Measurements from ENCODE around the gene ASF1B. TPM values are rescaled to one million over a fixed set of nuclear protein-coding genes. Genes with fewer than 3 reads are reported as not detected.

ASF1B gene
- total RNA-seq, 1 experiment from 2014 or later: 120 TPM

DNA sequence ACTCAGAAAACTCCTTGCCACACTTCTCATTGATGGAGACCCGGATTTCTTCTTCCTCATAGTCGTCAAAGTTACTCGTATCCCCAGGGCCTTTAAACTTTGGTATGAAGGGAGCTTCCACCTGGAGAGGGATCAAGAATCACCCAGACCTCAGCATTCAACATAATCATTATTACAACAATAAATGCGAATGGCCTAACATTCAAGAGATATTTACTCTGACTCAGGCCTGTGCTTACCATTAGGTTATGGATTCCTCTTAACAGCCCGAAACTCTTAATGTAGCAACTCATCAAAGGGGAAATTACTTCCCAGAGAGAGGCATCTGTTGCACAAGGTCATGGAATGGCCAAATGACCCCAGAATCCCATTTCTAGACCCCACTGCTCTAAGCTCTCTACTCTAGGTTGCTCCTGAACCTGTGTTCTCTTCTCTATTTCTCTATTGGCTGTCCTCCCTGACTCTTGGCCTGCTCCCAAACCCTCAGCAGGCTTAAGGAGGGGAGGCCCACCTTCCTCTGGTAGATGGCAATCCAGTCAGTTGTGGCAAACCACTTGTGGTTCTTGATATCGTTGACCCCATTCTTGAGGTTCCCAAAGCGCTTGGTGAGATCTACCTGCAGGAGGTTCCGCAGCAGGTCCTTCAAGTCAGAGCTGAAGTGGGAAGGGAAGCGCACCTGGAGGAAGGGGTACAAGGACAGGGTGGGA lies 43.1 kb downstream of the ASF1B start:
- in situ Hi-C loops (cut with HindIII; ENCODE audit: low sequenced_read_pairs): loop anchor here (25.0 kb wide), 2 partner anchors 181 to 731 kb away; partner anchors contain the start of genes BRME1 and CC2D1A
- no peak for DNase-seq (ENCODE audit: low spot score)

DNA sequence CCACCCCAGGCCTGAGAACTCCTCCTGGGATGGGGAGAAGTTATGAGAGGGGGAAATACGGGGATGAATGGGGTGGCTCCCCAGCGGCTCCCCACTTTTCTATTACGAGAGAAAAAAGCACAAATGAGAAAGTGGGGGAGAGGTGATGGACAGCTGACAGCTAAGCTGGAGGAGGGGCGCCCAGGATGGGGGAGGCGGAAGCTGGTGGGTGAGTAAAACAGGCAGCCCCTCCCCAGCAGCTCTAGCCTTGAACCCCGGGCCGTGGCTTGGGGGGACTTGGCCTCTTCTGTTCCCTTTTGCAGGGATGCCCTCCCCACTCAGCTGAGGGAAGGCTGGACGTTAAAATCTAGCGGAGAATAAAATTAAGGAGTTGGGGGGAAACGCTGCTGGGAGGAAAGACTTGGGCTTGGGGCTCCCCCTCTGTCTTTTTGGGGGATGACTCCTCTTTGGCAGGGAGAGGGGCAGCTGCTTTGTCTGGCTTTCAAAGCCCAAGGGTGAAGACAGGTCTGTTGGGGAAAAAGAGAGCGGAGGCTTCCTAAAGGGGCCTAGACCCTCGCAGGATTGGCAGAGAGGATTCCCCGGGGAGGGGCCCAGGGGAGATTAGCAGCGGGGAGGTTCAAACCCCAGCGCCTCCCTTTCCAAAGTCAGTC lies 44.5 kb downstream of the ASF1B start:
- no peak for DNase-seq (ENCODE audit: low spot score)
- in situ Hi-C loops (cut with HindIII; ENCODE audit: low sequenced_read_pairs): loop anchor here (25.0 kb wide), 2 partner anchors 180 to 730 kb away; partner anchors contain the start of genes BRME1 and CC2D1A

- no peak for DNase-seq (ENCODE audit: low spot score)
- in situ Hi-C loops (cut with HindIII; ENCODE audit: low sequenced_read_pairs): loop anchor here (25.0 kb wide), 2 partner anchors 179 to 729 kb away; partner anchors contain the start of genes BRME1 and CC2D1A
Measured at GRCh38 chr19:14091081-14091812, 45.1 kb downstream of the ASF1B start.

DNA sequence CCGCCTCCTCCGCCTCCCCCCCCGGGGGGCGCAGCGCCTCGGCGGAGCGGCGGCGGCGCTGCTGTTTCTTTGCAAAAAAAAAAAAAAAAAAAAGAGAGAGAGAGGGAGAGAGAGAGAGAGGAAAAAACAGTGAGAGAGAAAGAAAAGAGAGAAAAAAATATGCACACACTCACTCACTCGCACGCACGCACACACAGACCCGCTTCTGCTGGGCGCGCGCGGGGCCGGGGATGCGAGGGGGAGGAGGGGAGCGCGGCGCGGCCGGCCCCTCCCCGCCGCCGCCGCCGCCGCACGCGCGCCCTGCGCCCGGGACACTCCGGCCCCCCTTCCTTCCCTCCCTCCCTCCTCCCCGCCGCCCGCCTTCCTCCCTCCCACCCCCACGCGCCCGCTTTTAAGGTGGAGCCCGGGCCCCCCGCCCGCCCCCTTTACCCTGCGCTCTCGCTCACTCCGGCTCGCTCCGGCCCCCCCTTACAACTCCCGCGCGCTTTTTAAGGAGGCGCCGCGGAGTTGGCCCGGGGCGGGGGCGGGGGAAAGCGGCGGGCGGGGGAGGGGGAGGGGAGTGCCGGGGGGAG lies 45.8 kb downstream of the ASF1B start, which contains the start of gene SAMD1:
TSS of gene SAMD1 (minus strand) at position 243 of the 572 bp plus-strand sequence.
- in situ Hi-C loops (cut with HindIII; ENCODE audit: low sequenced_read_pairs): loop anchor here (25.0 kb wide), 2 partner anchors 178 to 728 kb away; partner anchors contain the start of genes BRME1 and CC2D1A
- peak; percentile 65 for DNase-seq (ENCODE audit: low spot score)

GRCh38 chr19:14089662-14090508 lies 46.5 kb downstream of the ASF1B start:
- in situ Hi-C loops (cut with HindIII; ENCODE audit: low sequenced_read_pairs): loop anchor here (25.0 kb wide), 2 partner anchors 178 to 728 kb away; partner anchors contain the start of genes BRME1 and CC2D1A
- no peak for DNase-seq (ENCODE audit: low spot score)

DNA sequence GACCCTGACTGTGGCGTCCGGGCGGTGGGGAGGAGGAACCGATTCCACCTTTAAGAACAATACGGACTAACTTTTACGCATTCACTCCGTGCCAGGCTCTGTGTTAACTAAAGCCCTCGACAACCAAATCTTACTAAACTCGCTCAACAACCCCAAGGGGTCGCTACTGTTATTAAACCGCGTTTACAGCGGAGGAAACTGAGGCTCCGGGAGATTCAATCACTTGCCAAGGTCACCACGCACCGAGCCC lies 47.1 kb downstream of the ASF1B start:
- in situ Hi-C loops (cut with HindIII; ENCODE audit: low sequenced_read_pairs): loop anchor here (25.0 kb wide), 2 partner anchors 177 to 727 kb away; partner anchors contain the start of genes BRME1 and CC2D1A
- DNase-seq (ENCODE audit: low spot score): peak; percentile 22

DNA sequence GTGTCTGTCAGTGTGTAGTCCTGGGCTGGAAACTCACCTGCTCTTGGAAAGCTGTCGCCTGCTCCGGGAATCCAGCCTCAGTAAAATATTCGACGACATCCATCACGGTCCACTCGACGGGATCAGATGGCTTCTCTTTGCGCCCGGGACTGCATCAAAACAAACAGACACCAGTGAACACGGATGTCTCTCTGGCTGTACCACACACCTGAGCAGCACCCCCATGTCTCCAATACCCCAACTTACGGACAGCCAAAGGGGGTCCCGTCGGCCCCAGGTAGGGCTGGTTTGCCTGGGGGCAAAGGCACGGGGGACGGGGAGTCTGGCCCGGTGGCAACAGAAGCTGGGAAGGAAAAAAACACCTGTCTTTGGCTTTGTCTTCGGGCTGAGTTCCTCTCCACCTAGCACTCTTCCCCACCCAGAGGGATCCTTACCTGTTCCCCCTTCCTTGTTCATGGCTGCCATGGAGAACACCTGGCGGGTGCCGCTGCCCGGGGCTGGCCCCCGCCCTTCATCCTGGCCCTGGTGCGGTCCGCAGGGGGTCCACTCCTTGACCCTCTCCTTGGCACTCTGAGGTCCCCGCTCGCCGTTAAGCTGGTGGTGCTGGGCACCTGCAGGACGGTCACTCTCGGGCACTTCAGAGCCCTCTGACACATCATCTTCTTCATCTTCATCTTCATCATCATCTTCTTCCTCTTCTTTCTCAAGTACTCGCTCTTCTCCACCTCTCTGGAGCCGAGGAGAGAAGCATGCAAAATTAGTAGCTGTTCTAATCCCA lies 47.6 kb downstream of the ASF1B start:
- in situ Hi-C loops (cut with HindIII; ENCODE audit: low sequenced_read_pairs): loop anchor here (25.0 kb wide), 2 partner anchors 177 to 727 kb away; partner anchors contain the start of genes BRME1 and CC2D1A
- DNase-seq (ENCODE audit: low spot score): no peak

- no peak for DNase-seq (ENCODE audit: low spot score)
- in situ Hi-C loops (cut with HindIII; ENCODE audit: low sequenced_read_pairs): loop anchor here (25.0 kb wide), 2 partner anchors 174 to 724 kb away; partner anchors contain the start of genes BRME1 and CC2D1A
Measured at GRCh38 chr19:14086098-14086497, 50.3 kb downstream of the ASF1B start.

DNA sequence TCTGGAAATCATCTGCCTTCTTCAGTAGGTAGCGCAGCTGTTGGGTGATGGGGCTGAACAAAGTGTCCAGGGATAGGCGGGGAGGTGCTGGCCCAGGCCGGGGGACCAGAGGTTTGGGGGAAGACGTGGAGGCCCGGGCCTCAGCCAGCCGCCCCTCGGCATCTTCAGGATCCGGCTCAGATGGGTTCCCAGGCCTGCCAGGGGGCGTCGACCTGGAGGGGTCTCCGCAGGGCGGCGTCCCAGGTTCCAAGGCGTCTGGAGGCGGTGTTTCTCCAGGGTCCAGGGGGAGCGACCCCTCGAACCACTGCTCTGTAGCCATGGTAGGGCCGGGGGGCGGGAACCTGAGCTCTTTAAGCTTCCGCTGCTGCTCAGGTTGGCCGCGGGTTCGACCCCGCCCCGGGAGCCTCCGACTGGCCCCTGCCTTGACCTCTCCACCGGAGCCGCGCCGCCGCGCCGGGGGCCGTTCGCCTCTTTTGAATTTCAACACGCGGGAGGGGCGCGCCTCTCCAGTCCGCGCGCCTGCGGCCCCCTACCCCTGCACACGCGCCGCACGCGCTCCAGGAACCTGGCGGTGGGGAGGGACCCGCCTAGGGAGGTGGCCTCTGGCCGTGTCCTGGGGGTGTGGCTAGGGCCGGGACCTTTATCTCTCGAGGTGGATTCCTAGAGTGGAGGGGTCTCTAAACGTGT lies 50.9 kb downstream of the ASF1B start, which contains the start of gene C19orf67:
TSS of gene C19orf67 (minus strand) at position 475 of the 687 bp plus-strand sequence. CDS start at position 319, 156 bp downstream.
- no peak for DNase-seq (ENCODE audit: low spot score)
- in situ Hi-C loops (cut with HindIII; ENCODE audit: low sequenced_read_pairs): loop anchor here (25.0 kb wide), 2 partner anchors 173 to 723 kb away; partner anchors contain the start of genes BRME1 and CC2D1A

GRCh38 chr19:14082675-14082960 lies 53.8 kb downstream of the ASF1B start:
- no peak for DNase-seq (ENCODE audit: low spot score)
- in situ Hi-C loops (cut with HindIII; ENCODE audit: low sequenced_read_pairs): loop anchor here (25.0 kb wide), 2 partner anchors 170 to 720 kb away; partner anchors contain the start of genes BRME1 and CC2D1A

- in situ Hi-C loops (cut with HindIII; ENCODE audit: low sequenced_read_pairs): loop anchor here (25.0 kb wide), 2 partner anchors 170 to 720 kb away; partner anchors contain the start of genes BRME1 and CC2D1A
- peak; percentile 16 for DNase-seq (ENCODE audit: low spot score)
Measured at GRCh38 chr19:14081797-14082674, 54.4 kb downstream of the ASF1B start.

DNA sequence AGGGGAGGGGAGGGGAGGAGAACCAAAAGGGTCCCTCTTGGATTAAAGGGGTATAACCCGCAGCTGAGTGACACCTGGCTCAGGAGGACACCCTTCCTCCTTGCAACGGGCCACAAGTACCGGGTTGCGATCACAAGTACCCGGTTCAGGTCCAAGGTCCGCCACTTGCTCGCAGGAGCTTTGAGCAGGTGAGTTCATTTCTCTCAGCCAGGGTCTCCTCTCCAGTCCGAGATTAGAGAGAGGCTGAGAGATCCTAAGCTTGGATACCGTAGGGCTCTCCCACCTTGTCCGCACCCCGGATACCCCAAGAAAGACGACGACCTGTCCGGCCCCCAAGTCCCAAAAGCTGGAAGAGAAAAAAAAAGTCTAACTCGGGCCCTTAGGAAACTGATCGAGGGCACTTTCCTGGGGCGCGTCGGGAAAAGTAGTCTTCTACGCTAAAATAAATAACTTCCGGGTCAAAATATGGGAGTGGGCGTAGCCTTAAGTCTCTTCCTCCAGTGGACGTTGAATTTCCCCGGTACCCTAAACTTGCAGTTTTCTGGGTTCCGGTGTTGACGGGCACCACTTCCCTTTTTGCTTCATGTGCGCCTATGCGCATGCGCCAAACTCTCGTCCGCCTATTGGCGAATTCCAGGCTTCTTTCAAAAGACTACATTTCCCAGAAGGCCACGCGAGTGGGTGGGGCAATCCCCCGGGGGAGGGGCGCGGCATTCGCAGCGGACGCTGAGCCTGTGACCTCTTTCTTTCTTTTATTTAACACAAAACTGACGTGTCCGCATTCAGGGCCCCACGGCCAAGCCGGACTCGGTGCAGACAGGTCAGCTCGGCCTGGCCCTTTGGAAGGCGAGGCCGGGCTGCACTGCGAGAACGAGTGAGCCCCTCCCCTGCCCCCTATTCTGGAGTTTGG lies 55.2 kb downstream of the ASF1B start:
- in situ Hi-C loops (cut with HindIII; ENCODE audit: low sequenced_read_pairs): loop anchor here (25.0 kb wide), 2 partner anchors 169 to 719 kb away; partner anchors contain the start of genes BRME1 and CC2D1A
- peak; percentile 99 for DNase-seq (ENCODE audit: low spot score)

DNA sequence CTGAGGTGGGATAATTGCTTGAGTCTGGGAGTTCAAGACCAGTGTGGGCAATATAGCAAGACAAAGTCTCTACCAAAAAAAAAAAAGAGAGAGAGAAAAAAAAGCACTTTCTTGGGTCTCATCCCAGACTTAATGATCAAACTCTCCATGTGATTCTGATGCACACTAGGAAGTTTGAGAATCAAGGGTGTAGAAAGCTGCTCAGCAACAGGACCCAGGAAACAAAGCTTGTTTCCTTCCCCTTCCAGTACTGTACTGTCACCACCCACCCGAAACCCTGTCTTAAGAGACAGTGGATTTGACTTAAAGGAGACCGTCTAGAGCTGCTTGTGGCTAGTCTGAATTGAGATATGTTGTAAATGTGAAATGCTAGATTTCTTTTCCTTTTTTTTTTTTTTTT lies 58.0 kb downstream of the ASF1B start:
- DNase-seq (ENCODE audit: low spot score): no peak
- in situ Hi-C loops (cut with HindIII; ENCODE audit: low sequenced_read_pairs): loop anchor here (25.0 kb wide), 2 partner anchors 166 to 716 kb away; partner anchors contain the start of genes BRME1 and CC2D1A

- DNase-seq (ENCODE audit: low spot score): peak; percentile 45
Measured at GRCh38 chr19:14073925-14074838, 62.2 kb downstream of the ASF1B start.

More at GRCh38 chr19:14073925-14074838, 62.2 kb downstream of the ASF1B start:
- in situ Hi-C loops (cut with HindIII; ENCODE audit: low sequenced_read_pairs): no loop called here

Measured in G401 (cell line).